NCI-H526 (cell line): Measurements from ENCODE around the gene ATXN7L1.
"Not testable (repeated sequence)": the region's sequence is repeated elsewhere in the genome, so short reads cannot be mapped to it uniquely, and the experiment has no call there.

Source experiments
- DNase-seq, 2 experiments: peaks; one replicate each; lab custom pipeline; 2025; lab: John Stamatoyannopoulos, UW

The ATXN7L1 gene

GRCh38 chr7:105613611-105614330 lies 262.6 kb downstream of the ATXN7L1 start:
- no peak for DNase-seq

- DNase-seq = no peak
Observed at GRCh38 chr7:105612806-105613205, 263.6 kb downstream of the ATXN7L1 start.

GRCh38 chr7:105611856-105612775 lies 264.3 kb downstream of the ATXN7L1 start:
- DNase-seq = no peak

- no peak for DNase-seq
Observed at GRCh38 chr7:105610165-105610930, 266.1 kb downstream of the ATXN7L1 start.

GRCh38 chr7:105602325-105603305 lies 273.8 kb downstream of the ATXN7L1 start:
- no peak for DNase-seq

- DNase-seq = no peak
Observed at GRCh38 chr7:105600720-105601550, 275.5 kb downstream of the ATXN7L1 start.

- DNase-seq = no peak
Observed at GRCh38 chr7:105599551-105599950, 276.8 kb downstream of the ATXN7L1 start.

GRCh38 chr7:105599080-105599479 lies 277.3 kb downstream of the ATXN7L1 start:
- not testable (repeated sequence) for DNase-seq

- peak; percentile 55 to 68 for DNase-seq
Observed at GRCh38 chr7:105596866-105597265, 279.5 kb downstream of the ATXN7L1 start.

- peak; percentile 26 to 56 for DNase-seq
Observed at GRCh38 chr7:105594034-105594433, 282.4 kb downstream of the ATXN7L1 start.

- no peak for DNase-seq
Observed at GRCh38 chr7:105591522-105591921, 284.9 kb downstream of the ATXN7L1 start.

GRCh38 chr7:105590793-105591192 lies 285.6 kb downstream of the ATXN7L1 start:
- no peak for DNase-seq

GRCh38 chr7:105589356-105590077 lies 286.9 kb downstream of the ATXN7L1 start:
- peak; percentile 84 to 88 for DNase-seq

- no peak for DNase-seq
Observed at GRCh38 chr7:105587909-105588635, 288.3 kb downstream of the ATXN7L1 start.

GRCh38 chr7:105585850-105586500 lies 290.4 kb downstream of the ATXN7L1 start:
- DNase-seq = no peak

- DNase-seq = peak in 1 of 2 experiments; percentile 15
Observed at GRCh38 chr7:105584165-105584564, 292.2 kb downstream of the ATXN7L1 start.

GRCh38 chr7:105583061-105583460 lies 293.3 kb downstream of the ATXN7L1 start:
- DNase-seq = no peak
